Esophagus (tissue), 2 donors: ENCODE results near the gene POLE. TPM values are rescaled to one million over a fixed set of nuclear protein-coding genes. Genes with fewer than 3 reads are reported as not detected.

Experiments
- H3K27ac ChIP-seq, 2 donors: one replicate each; pipeline ENCODE4 v1.5.1; 2013; ENCODE audit warnings: low read depth in 2 of 2, mild to moderate bottlenecking in 2 of 2, inconsistent platforms in 1 of 2, low read length in 1 of 2, moderate library complexity in 1 of 2
- H3K27me3 ChIP-seq, 2 donors: one replicate each; pipeline ENCODE4 v1.6.1; 2013; ENCODE audit warnings: low read length in 2 of 2, control low read depth in 1 of 2, mild to moderate bottlenecking in 1 of 2; ENCODE audit not compliant: insufficient read depth in 2 of 2, control insufficient read depth in 1 of 2
- H3K36me3 ChIP-seq, 2 donors: one replicate each; pipeline ENCODE4 v1.6.1; 2013; ENCODE audit warnings: low read length in 1 of 2; ENCODE audit not compliant: control insufficient read depth in 2 of 2, insufficient read depth in 2 of 2
- H3K4me1 ChIP-seq, 2 donors: one replicate each; pipeline ENCODE4 v1.6.1; 2013; ENCODE audit warnings: low read length in 1 of 2; ENCODE audit not compliant: control insufficient read depth in 2 of 2, insufficient read depth in 2 of 2
- H3K4me3 ChIP-seq, 2 donors: one replicate each; pipeline ENCODE4 v1.5.1; 2013; ENCODE audit warnings: low read length in 2 of 2, mild to moderate bottlenecking in 2 of 2, low read depth in 1 of 2, moderate library complexity in 1 of 2
- H3K9me3 ChIP-seq, 2 donors: one replicate each; pipeline ENCODE4 v1.6.1; 2013; ENCODE audit warnings: mild to moderate bottlenecking in 2 of 2, low read depth in 1 of 2, low read length in 1 of 2, moderate library complexity in 1 of 2; ENCODE audit not compliant: control insufficient read depth in 2 of 2, insufficient read depth in 1 of 2
- WGBS, 2 donors: extraction: QIAGEN DNeasy Blood & Tissue Kit; methylation state at CpG; one replicate each; pipeline ENCODE4 v1.1.7; 2013; 5-methylcytosine and 5-hydroxymethylcytosine counted together
- polyA plus RNA-seq, 2 donors: library from polyadenylated mRNA; stranded (reverse); fragments of 200-250 nt; gene quantifications; one replicate each; pipeline ENCODE4 v1.2.3, GENCODE V29; 2013
- donor health status: healthy with polysubstance abuse.
- donor health status: Bipolar disorder and iron deficiency.

Gene POLE
- polyA plus RNA-seq, 2 donors, result 16.7 to 41.2 TPM

- Histone ChIP-seq H3K27ac (no peak overlapping the region), H3K9me3 (no peaks in the 10 kb centered on the region), H3K27me3 (no peaks in the 10 kb centered on the region), H3K4me1 (no peaks in the 10 kb centered on the region), H3K36me3 (peaks cover 19 to 54% of the 10 kb centered on the region in 2 donors), H3K4me3 (no peak overlapping the region)
- 85 to 87% methylated on average over 16 of the region's 16 CpGs for WGBS, 2 donors
These were observed 15.0 kb downstream of the POLE start for GRCh38 chr12:132672116-132672515.

DNA sequence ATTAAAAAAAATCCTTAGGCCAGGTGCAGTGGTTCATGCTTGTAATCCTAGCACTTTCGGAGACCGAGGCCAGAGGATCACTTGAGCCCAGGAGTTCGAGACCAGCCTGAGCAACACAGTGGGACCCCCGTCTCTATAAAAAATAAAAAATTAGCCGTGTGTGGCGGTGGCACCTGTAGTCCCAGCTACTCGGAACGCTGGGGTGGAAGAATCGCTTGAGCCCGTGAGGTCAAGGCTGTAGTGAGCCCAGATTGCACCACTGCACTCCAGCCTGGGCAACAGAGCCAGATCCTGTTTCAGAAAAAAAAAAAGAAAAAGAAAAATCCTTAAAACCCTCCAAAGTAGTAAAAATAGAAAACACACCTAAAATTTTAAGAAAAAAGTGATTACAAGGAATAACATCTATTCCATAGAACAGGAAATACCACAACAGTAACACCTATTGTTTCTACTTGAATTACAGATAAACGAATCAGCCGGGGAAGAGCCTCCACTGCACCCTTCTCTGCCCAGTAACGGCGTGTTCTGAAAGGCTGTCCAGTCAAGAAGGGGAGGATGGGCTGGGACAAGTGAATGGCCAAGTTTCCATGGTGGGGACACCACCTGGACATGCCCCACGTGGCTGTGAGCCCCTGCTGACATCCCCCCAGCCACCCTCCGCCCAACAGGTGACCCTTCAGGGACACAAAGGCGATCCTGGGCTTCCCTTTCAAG lies 17.8 kb downstream of the POLE start:
- H3K27ac ChIP-seq, result no peak overlapping the region
- no peaks in the 10 kb centered on the region for H3K27me3 ChIP-seq
- H3K4me3 ChIP-seq, result no peak overlapping the region
- WGBS, 2 donors, result 91 to 93% methylated on average over 17 of the region's 17 CpGs
- peaks cover 14 to 55% of the 10 kb centered on the region in 2 donors for H3K36me3 ChIP-seq
- H3K4me1 ChIP-seq, result no peaks in the 10 kb centered on the region
- no peaks in the 10 kb centered on the region for H3K9me3 ChIP-seq

- Histone ChIP-seq H3K4me1 (no peaks in the 10 kb centered on the region), H3K27me3 (no peaks in the 10 kb centered on the region), H3K27ac (no peak overlapping the region), H3K4me3 (no peak overlapping the region), H3K36me3 (peaks cover 14 to 60% of the 10 kb centered on the region in 2 donors), H3K9me3 (no peaks in the 10 kb centered on the region)
- 95 to 96% methylated on average over 30 of the region's 30 CpGs for WGBS, 2 donors
These were observed 18.7 kb downstream of the POLE start for GRCh38 chr12:132668191-132669088.

- Histone ChIP-seq H3K27ac (no peak overlapping the region), H3K27me3 (no peaks in the 10 kb centered on the region), H3K9me3 (no peaks in the 10 kb centered on the region), H3K4me1 (no peaks in the 10 kb centered on the region), H3K4me3 (no peak overlapping the region), H3K36me3 (peaks cover 18 to 58% of the 10 kb centered on the region in 2 donors)
- WGBS, 2 donors, result 93 to 99% methylated on average over 6 of the region's 6 CpGs
These were observed 21.3 kb downstream of the POLE start for GRCh38 chr12:132665794-132666193.

GRCh38 chr12:132665149-132665491 lies 22.0 kb downstream of the POLE start:
- H3K27me3 ChIP-seq, result no peaks in the 10 kb centered on the region
- H3K36me3 ChIP-seq, result peaks cover 20 to 63% of the 10 kb centered on the region in 2 donors
- WGBS, 2 donors, result 95 to 97% methylated on average over 13 of the region's 13 CpGs

GRCh38 chr12:132664206-132665148 lies 22.7 kb downstream of the POLE start:
- no peaks in the 10 kb centered on the region for H3K9me3 ChIP-seq
- no peaks in the 10 kb centered on the region for H3K27me3 ChIP-seq
- no peak overlapping the region for H3K4me3 ChIP-seq
- no peak overlapping the region for H3K27ac ChIP-seq
- no peaks in the 10 kb centered on the region for H3K4me1 ChIP-seq
- H3K36me3 ChIP-seq, result peaks cover 20 to 61% of the 10 kb centered on the region in 2 donors
- 89% methylated on average over 21 of the region's 21 CpGs for WGBS, 2 donors

More at GRCh38 chr12:132665149-132665491, 22.0 kb downstream of the POLE start:
- H3K4me1 ChIP-seq, result no peaks in the 10 kb centered on the region
- H3K9me3 ChIP-seq, result no peaks in the 10 kb centered on the region
- H3K4me3 ChIP-seq, result no peak overlapping the region
- no peak overlapping the region for H3K27ac ChIP-seq

DNA sequence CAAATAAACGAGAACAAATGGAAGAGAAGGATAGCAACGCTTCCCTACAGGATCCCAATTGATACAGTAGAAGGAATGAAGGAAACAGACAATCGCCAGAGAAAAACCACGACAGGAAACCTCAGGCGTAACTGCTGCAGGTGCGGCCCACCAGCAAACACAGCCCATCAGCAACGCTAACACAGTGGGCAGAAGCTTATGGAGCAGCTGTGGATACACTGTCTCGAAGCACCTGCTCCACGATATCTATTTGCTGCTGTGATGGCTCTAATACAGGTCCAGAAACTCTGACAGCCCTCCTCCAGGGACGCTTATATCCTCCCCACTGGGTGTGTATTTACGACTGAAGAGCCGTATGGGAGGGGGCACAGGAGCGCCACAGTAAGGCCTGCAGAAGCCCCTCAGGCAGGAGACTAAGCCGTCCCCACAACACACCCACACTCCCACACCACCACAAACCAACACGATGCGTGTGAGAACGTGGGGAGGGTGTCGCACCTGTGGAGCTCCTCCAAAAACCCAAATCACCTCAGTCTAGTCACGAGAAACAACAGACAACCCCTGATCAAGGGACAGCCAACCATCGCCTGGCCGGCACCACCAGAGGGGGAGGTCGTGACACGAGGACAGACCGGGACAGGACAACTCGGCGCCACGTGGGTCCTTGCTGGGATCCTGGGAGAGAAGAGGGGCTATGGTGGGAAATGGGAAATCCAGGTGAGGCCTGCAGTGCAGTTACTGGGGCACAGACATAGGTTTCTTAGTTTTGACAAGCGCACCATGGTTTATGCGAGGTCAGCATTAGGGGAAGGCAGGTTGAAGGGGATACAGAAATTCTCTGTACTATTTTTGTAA lies 24.0 kb downstream of the POLE start:
- 89% methylated on average over 29 of the region's 29 CpGs for WGBS, 2 donors
- Histone ChIP-seq H3K36me3 (peaks cover 17 to 62% of the 10 kb centered on the region in 2 donors), H3K27ac (no peak overlapping the region), H3K27me3 (no peaks in the 10 kb centered on the region), H3K4me3 (no peak overlapping the region), H3K9me3 (no peaks in the 10 kb centered on the region), H3K4me1 (no peaks in the 10 kb centered on the region)

- Histone ChIP-seq H3K4me3 (no peak overlapping the region), H3K4me1 (no peaks in the 10 kb centered on the region), H3K27ac (no peak overlapping the region), H3K27me3 (no peaks in the 10 kb centered on the region), H3K9me3 (no peaks in the 10 kb centered on the region), H3K36me3 (peaks cover 17 to 60% of the 10 kb centered on the region in 2 donors)
- 75 to 88% methylated on average over 5 of the region's 5 CpGs for WGBS, 2 donors
These were observed 25.2 kb downstream of the POLE start for GRCh38 chr12:132661972-132662371.
